ENCODE data around the gene TLX2. TPM values are rescaled to one million over a fixed set of nuclear protein-coding genes. Genes with fewer than 3 reads are reported as not detected.

The TLX2 gene
- polyA plus RNA-seq, 2 of the 4 experiments (the other 2 are of a cell fraction) = 0.05 to 0.37 TPM

GRCh38 chr2:74526649-74527230 lies 12.5 kb downstream of the TLX2 start:
- ATAC-seq (no peak), FAIRE-seq (no peak), DNase-seq (ENCODE audit: low read depth in 1 of 2, low spot score in 1 of 2) (no peak)
- no peak overlapping the region for H3K27ac ChIP-seq
- H3K4me3 ChIP-seq = no peak overlapping the region
- H3K4me2 ChIP-seq = no peak overlapping the region
- peaks cover 17% of the 10 kb centered on the region for H3K4me1 ChIP-seq
- TF ChIP-seq NR3C1 (IDR thresholded peaks at IDR 0.05) (no peak), MYC (IDR thresholded peaks at IDR 0.05; ENCODE audit: borderline replicate concordance, low read length) (no peak), JUN (IDR thresholded peaks at IDR 0.05) (no peak), ZSCAN20 (CRISPR knock-in tag; IDR thresholded peaks at IDR 0.05) (no peak)
- CTCF ChIA-PET = interaction anchor here (0.5 to 2.4 kb wide), 4 partner anchors 12 to 703 kb away, joined by 3 to 10 read pairs (median 4); partner anchors contain the start of genes CCDC142 and TTC31
- WGBS (ENCODE audit: missing lambda C conversion rate) = 95% methylated on average over 11 of the region's 11 CpGs
- no peaks in the 10 kb centered on the region for H3K9me3 ChIP-seq
- POLR2A ChIA-PET = interaction anchor here (1.8 kb wide), 1 partner anchor 17 kb away, joined by 4 read pairs; no protein-coding TSS in a partner anchor

- H3K4me3 ChIP-seq = no peak overlapping the region
- peaks cover 17% of the 10 kb centered on the region for H3K4me1 ChIP-seq
- POLR2A ChIA-PET = no interaction called here
- TF ChIP-seq PBX3 (IDR thresholded peaks at IDR 0.05) (no peak), GATA3 (IDR thresholded peaks at IDR 0.05; ENCODE audit: borderline replicate concordance) (no peak), ESRRA (IDR thresholded peaks at IDR 0.05; ENCODE audit: borderline replicate concordance, low read length) (no peak), HEYL (CRISPR knock-in tag; IDR thresholded peaks at IDR 0.05) (no peak), EP300 (IDR thresholded peaks at IDR 0.05) (no peak), PHF8 (IDR thresholded peaks at IDR 0.05; ENCODE audit: borderline replicate concordance, low read depth) (no peak), HES2 (IDR thresholded peaks at IDR 0.05) (no peak)
- CTCF ChIA-PET = interaction anchor here (0.5 to 2.4 kb wide), 3 partner anchors 44 to 704 kb away, joined by 3 to 10 read pairs (median 3); partner anchors contain the start of genes CCDC142 and TTC31
- FAIRE-seq (no peak), ATAC-seq (no peak), DNase-seq (ENCODE audit: low read depth in 1 of 2, low spot score in 1 of 2) (no peak)
- H3K27ac ChIP-seq = no peak overlapping the region
- WGBS (ENCODE audit: missing lambda C conversion rate) = 95% methylated on average over 9 of the region's 9 CpGs
- no peaks in the 10 kb centered on the region for H3K9me3 ChIP-seq
- H3K4me2 ChIP-seq = peak overlapping the region; percentile 97
Observed at GRCh38 chr2:74527741-74528140, 13.5 kb downstream of the TLX2 start.

GRCh38 chr2:74528600-74529356 lies 14.5 kb downstream of the TLX2 start:
- FAIRE-seq = no peak
- CTCF ChIA-PET = interaction anchor here (1.3 to 8.5 kb wide), 8 partner anchors 11 to 194 kb away, joined by 3 to 92 read pairs (median 11); partner anchors contain the start of genes CCDC142, PCGF1 and TTC31

More at GRCh38 chr2:74528600-74529356, 14.5 kb downstream of the TLX2 start:
- Histone ChIP-seq H3K27ac (peak overlapping the region; percentile 93 to 96), H3K4me2 (peak overlapping the region; percentile 97), H3K9me3 (no peaks in the 10 kb centered on the region), H3K4me1 (peaks cover 17% of the 10 kb centered on the region), H3K4me3 (peak overlapping the region; percentile 57)
- TF ChIP-seq EHMT2 (IDR thresholded peaks at IDR 0.05; ENCODE audit: low read depth) (no peak), RFX5 (IDR thresholded peaks at IDR 0.05) (no peak), RCOR1 (IDR thresholded peaks at IDR 0.05; ENCODE audit: low read depth, low read length) (no peak), ATOH8 (CRISPR knock-in tag; IDR thresholded peaks at IDR 0.05; ENCODE audit: low read depth) (no peak), HOXA7 (CRISPR knock-in tag; IDR thresholded peaks at IDR 0.05) (no peak), ZC3H11A (IDR thresholded peaks at IDR 0.05) (no peak), ZFP36 (IDR thresholded peaks at IDR 0.05; ENCODE audit: borderline replicate concordance, partially characterized antibody) (no peak), JUN (IDR thresholded peaks at IDR 0.05) (no peak), ESRRA (IDR thresholded peaks at IDR 0.05; ENCODE audit: borderline replicate concordance, low read length) (no peak), MYC (IDR thresholded peaks at IDR 0.05; ENCODE audit: borderline replicate concordance, low read length) (no peak), CBX2 (IDR thresholded peaks at IDR 0.05; ENCODE audit: borderline replicate concordance, low read depth) (no peak), PHF8 (IDR thresholded peaks at IDR 0.05; ENCODE audit: borderline replicate concordance, low read depth) (no peak), HOXB13 (CRISPR knock-in tag; IDR thresholded peaks at IDR 0.05; ENCODE audit: low read depth) (no peak), HEYL (CRISPR knock-in tag; IDR thresholded peaks at IDR 0.05) (no peak), EHF (CRISPR knock-in tag; IDR thresholded peaks at IDR 0.05) (no peak), CHD2 (IDR thresholded peaks at IDR 0.05; ENCODE audit: low read length, partially characterized antibody) (no peak), CEBPB (IDR thresholded peaks at IDR 0.05) (no peak)
- DNase-seq (ENCODE audit: low read depth in 1 of 2, low spot score in 1 of 2) (no peak), ATAC-seq (peak; percentile 34 to 38)
- POLR2A ChIA-PET = interaction anchor here (1.4 to 1.9 kb wide), 6 partner anchors 10 to 71 kb away, joined by 3 to 11 read pairs (median 6); partner anchors contain the start of genes CCDC142, TTC31 and WBP1
- 9% methylated on average over 27 of the region's 29 CpGs for WGBS (ENCODE audit: missing lambda C conversion rate)

All from A549 (cell line).